Measurements from ENCODE around the gene MPV17.

The MPV17 gene

DNA sequence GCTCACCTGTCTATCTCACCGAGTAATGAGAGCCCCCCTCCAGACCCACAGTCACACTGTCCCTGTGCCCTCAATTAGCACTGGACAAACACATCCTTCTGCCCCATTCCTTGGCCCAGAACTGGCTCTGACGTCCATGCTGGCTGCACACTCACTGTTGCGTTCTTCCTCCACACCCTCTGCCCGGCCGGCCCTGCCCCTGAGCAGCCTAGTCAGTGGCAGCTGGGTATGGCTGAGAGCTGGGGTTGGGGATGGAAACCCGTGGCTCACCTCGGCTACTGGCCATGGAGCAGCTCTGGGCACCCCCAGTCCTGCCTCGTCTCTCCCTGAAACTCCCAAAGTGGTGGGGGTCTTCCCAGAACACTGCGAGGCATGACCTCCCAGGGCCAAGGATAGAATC is 8.2 kb downstream of the MPV17 start:
- DNase-seq (ENCODE audit: low spot score) = no peak
- ATAC-seq (ENCODE audit: low read depth) = no peak
- H3K36me3 ChIP-seq (ENCODE audit: low read depth) = no peaks in the 10 kb centered on the region
- no peak overlapping the region for H3K4me3 ChIP-seq (ENCODE audit: severe bottlenecking)
- no peaks in the 10 kb centered on the region for H3K9me3 ChIP-seq (ENCODE audit: severe bottlenecking)
- no peaks in the 10 kb centered on the region for H3K27me3 ChIP-seq (ENCODE audit: insufficient read depth, poor library complexity, severe bottlenecking)
- H3K27ac ChIP-seq (ENCODE audit: poor library complexity, severe bottlenecking) = no peak overlapping the region
- TF ChIP-seq, protein P1, sequence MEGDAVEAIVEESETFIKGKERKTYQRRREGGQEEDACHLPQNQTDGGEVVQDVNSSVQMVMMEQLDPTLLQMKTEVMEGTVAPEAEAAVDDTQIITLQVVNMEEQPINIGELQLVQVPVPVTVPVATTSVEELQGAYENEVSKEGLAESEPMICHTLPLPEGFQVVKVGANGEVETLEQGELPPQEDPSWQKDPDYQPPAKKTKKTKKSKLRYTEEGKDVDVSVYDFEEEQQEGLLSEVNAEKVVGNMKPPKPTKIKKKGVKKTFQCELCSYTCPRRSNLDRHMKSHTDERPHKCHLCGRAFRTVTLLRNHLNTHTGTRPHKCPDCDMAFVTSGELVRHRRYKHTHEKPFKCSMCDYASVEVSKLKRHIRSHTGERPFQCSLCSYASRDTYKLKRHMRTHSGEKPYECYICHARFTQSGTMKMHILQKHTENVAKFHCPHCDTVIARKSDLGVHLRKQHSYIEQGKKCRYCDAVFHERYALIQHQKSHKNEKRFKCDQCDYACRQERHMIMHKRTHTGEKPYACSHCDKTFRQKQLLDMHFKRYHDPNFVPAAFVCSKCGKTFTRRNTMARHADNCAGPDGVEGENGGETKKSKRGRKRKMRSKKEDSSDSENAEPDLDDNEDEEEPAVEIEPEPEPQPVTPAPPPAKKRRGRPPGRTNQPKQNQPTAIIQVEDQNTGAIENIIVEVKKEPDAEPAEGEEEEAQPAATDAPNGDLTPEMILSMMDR (IDR thresholded peaks at IDR 0.05; ENCODE audit: poor library complexity, severe bottlenecking) = no peak
- no peaks in the 10 kb centered on the region for H3K4me1 ChIP-seq (ENCODE audit: insufficient read depth, poor library complexity, severe bottlenecking)

DNA sequence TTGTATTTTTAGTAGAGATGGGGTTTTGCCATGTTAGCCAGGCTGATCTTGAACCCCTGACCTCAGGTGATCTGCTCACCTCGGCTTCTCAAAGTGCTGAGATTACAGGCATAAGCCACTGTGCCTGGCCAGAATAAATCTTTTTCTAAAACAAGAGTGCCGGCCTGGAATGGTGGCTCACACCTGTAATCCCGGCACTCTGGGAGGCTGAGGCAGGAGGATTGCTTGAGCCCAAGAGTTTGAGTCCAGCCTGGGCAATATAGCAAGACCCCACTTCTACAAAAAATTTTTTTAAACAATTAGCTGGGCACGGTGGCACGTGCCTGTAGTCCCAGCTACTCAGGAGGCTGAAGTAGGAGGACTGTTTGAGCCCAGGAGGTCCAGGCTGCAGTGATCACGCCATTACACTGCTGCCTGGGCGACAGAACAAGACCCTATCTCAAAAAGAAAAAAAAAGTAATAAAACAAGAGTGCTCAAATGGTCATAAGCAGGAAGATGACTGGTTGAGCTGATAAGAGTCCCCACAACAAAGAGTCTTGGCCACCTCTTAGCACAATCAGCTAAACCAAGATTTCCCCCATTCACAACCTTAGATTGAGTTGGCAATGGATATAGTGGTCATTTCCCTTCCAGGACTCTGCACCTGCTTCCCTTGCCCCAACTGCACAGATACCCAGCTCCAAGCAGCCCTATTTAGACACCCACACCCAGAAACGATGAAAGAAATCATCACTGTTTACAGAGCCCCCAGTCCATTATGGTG is 8.8 kb downstream of the MPV17 start:
- DNase-seq (ENCODE audit: low spot score) = no peak
- H3K36me3 ChIP-seq (ENCODE audit: low read depth) = no peaks in the 10 kb centered on the region
- H3K4me3 ChIP-seq (ENCODE audit: severe bottlenecking) = no peak overlapping the region
- no peaks in the 10 kb centered on the region for H3K27me3 ChIP-seq (ENCODE audit: insufficient read depth, poor library complexity, severe bottlenecking)
- TF ChIP-seq, protein P1 (IDR thresholded peaks at IDR 0.05; ENCODE audit: poor library complexity, severe bottlenecking) = no peak
- no peak overlapping the region for H3K27ac ChIP-seq (ENCODE audit: poor library complexity, severe bottlenecking)
- no peak for ATAC-seq (ENCODE audit: low read depth)
- H3K4me1 ChIP-seq (ENCODE audit: insufficient read depth, poor library complexity, severe bottlenecking) = no peaks in the 10 kb centered on the region
- H3K9me3 ChIP-seq (ENCODE audit: severe bottlenecking) = no peaks in the 10 kb centered on the region

GRCh38 chr2:27312152-27312551 is 10.7 kb downstream of the MPV17 start:
- no peak for ATAC-seq (ENCODE audit: low read depth)
- no peak overlapping the region for H3K27ac ChIP-seq (ENCODE audit: poor library complexity, severe bottlenecking)
- H3K4me1 ChIP-seq (ENCODE audit: insufficient read depth, poor library complexity, severe bottlenecking) = no peaks in the 10 kb centered on the region
- H3K27me3 ChIP-seq (ENCODE audit: insufficient read depth, poor library complexity, severe bottlenecking) = peaks cover 19% of the 10 kb centered on the region
- no peak for DNase-seq (ENCODE audit: low spot score)
- TF ChIP-seq, protein P1 (IDR thresholded peaks at IDR 0.05; ENCODE audit: poor library complexity, severe bottlenecking) = no peak
- no peaks in the 10 kb centered on the region for H3K36me3 ChIP-seq (ENCODE audit: low read depth)
- H3K9me3 ChIP-seq (ENCODE audit: severe bottlenecking) = no peaks in the 10 kb centered on the region
- H3K4me3 ChIP-seq (ENCODE audit: severe bottlenecking) = no peak overlapping the region

- Histone ChIP-seq H3K27ac (ENCODE audit: poor library complexity, severe bottlenecking) (no peak overlapping the region), H3K4me1 (ENCODE audit: insufficient read depth, poor library complexity, severe bottlenecking) (no peaks in the 10 kb centered on the region), H3K9me3 (ENCODE audit: severe bottlenecking) (no peaks in the 10 kb centered on the region), H3K27me3 (ENCODE audit: insufficient read depth, poor library complexity, severe bottlenecking) (peaks cover 44% of the 10 kb centered on the region), H3K36me3 (ENCODE audit: low read depth) (no peaks in the 10 kb centered on the region), H3K4me3 (ENCODE audit: severe bottlenecking) (no peak overlapping the region)
- TF ChIP-seq, protein P1 (IDR thresholded peaks at IDR 0.05; ENCODE audit: poor library complexity, severe bottlenecking) = no peak
- ATAC-seq (ENCODE audit: low read depth) (no peak), DNase-seq (ENCODE audit: low spot score) (no peak)
Observed at GRCh38 chr2:27309651-27310050, 13.2 kb downstream of the MPV17 start.

DNA sequence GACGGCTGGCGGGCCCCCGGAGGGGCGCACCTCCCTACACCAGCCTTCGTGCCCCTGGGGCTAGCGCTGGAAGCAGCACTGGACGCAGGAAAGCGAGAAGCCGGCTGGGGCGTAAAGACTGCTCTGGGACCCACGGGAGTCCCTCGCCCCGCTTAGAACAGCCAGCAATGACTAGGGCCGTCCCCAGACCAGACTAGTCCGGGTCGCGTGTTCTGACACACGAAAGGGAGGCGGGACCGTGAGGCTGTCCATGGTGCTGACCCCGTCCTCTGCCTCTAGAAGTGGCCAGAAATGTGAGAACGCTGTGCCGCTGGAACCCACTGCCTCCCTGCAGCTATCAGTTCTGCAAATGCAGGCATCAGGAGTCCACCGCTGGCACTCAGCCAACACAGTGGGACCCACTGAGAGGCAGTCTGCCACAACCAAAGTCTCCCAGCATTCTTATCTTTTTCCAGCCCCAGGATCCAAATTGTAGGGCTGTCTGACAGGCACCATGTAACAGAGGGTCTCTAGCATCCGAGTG is 14.5 kb downstream of the MPV17 start, which contains the start of gene UCN:
Gene UCN (minus strand): TSS at position 87 of the 523 bp plus-strand sequence. CDS start 550 bp downstream, outside the sequence.
- ATAC-seq (ENCODE audit: low read depth) (peak; percentile 59), DNase-seq (ENCODE audit: low spot score) (peak; percentile 67)
- TF ChIP-seq, protein P1 (IDR thresholded peaks at IDR 0.05; ENCODE audit: poor library complexity, severe bottlenecking) = no peak
- Histone ChIP-seq H3K27ac (ENCODE audit: poor library complexity, severe bottlenecking) (no peak within 1 kb of the TSS), H3K27me3 (ENCODE audit: insufficient read depth, poor library complexity, severe bottlenecking) (peaks cover 46% of the 10 kb centered on the region), H3K4me3 (ENCODE audit: severe bottlenecking) (no peak within 1 kb of the TSS), H3K36me3 (ENCODE audit: low read depth) (no peaks in the 10 kb centered on the region), H3K9me3 (ENCODE audit: severe bottlenecking) (no peaks in the 10 kb centered on the region), H3K4me1 (ENCODE audit: insufficient read depth, poor library complexity, severe bottlenecking) (no peaks in the 10 kb centered on the region)
